BJ (cell line): ENCODE data around the gene KIF7. TPM values are rescaled to one million over a fixed set of nuclear protein-coding genes. Genes with fewer than 3 reads are reported as not detected.
A peak's percentile ranks its signal among the peaks of the same experiment; 100 is the strongest.

Experiments used
- CTCF ChIA-PET: fragments of 350-600 bp; formaldehyde crosslinking; extraction: SDS; loops from one replicate; lab custom pipeline; 2021; ENCODE audit warnings: antibody characterized with exemption, inconsistent platforms; lab: Yijun Ruan, JAX
- POLR2A ChIA-PET: fragments of 300-600 bp; sonication (Branson Sonifier 250); formaldehyde crosslinking; extraction: SDS; loops from one replicate; lab custom pipeline; 2021; ENCODE audit warnings: antibody characterized with exemption; lab: Charles Lee
- DNase-seq: peaks from one replicate; pipeline ENCODE4 v3.0.0-alpha.2; 2011; ENCODE audit warnings: low read depth
- H3K27me3 ChIP-seq: 2 replicates; pipeline ENCODE4 v1.6.0; 2011; ENCODE audit warnings: low read length; ENCODE audit not compliant: control insufficient read depth, insufficient read depth
- H3K36me3 ChIP-seq: 2 replicates; pipeline ENCODE4 v1.5.1; 2011; ENCODE audit warnings: low read length; ENCODE audit not compliant: control insufficient read depth, insufficient read depth
- H3K4me3 ChIP-seq: 2 replicates; pipeline ENCODE4 v1.5.1; 2011; ENCODE audit warnings: low read depth, mild to moderate bottlenecking, control low read depth, low read length
- CTCF ChIP-seq: IDR thresholded peaks from 2 replicates; pipeline ENCODE4 v1.5.1; 2011; ENCODE audit warnings: low read depth, mild to moderate bottlenecking, control low read depth, inconsistent platforms, low read length, moderate library complexity; ENCODE audit not compliant: insufficient read depth
- polyA plus RNA-seq: library from polyadenylated mRNA; depleted of rRNA; stranded (reverse); fragments of >200 nt; gene quantifications from 2 replicates; pipeline ENCODE4 v1.2.3, GENCODE V29; 2011

Gene KIF7
- polyA plus RNA-seq, 1 experiment: 7.5 TPM

- no peak for DNase-seq
- H3K4me3 ChIP-seq: no peak overlapping the region
- ChIA-PET CTCF (interaction anchor here (3.0 kb wide), 1 partner anchor 13 kb away, joined by 12 read pairs; no protein-coding TSS in a partner anchor), POLR2A (no interaction called here)
- H3K36me3 ChIP-seq: no peaks in the 10 kb centered on the region
- no peaks in the 10 kb centered on the region for H3K27me3 ChIP-seq
- TF ChIP-seq CTCF: no peak
Measured at GRCh38 chr15:89659295-89659694, 4.0 kb upstream of the KIF7 start.

- Histone ChIP-seq H3K27me3 (no peaks in the 10 kb centered on the region), H3K36me3 (no peaks in the 10 kb centered on the region), H3K4me3 (no peak overlapping the region)
- TF ChIP-seq CTCF: no peak
- ChIA-PET CTCF (interaction anchor here (1.2 to 3.0 kb wide), 3 partner anchors 8 to 16 kb away, joined by 3 to 12 read pairs (median 5); no protein-coding TSS in a partner anchor), POLR2A (no interaction called here)
- no peak for DNase-seq
Measured at GRCh38 chr15:89657686-89658200, 2.5 kb upstream of the KIF7 start.

GRCh38 chr15:89656116-89656815, 999 bp upstream of the KIF7 start:
- TF ChIP-seq CTCF: no peak
- ChIA-PET CTCF (interaction anchor here (1.6 kb wide), 1 partner anchor 9 kb away, joined by 3 read pairs; no protein-coding TSS in a partner anchor), POLR2A (no interaction called here)
- no peak overlapping the region for H3K4me3 ChIP-seq
- H3K36me3 ChIP-seq: peaks cover 4% of the 10 kb centered on the region
- H3K27me3 ChIP-seq: no peaks in the 10 kb centered on the region
- DNase-seq: no peak

GRCh38 chr15:89654301-89654761, 936 bp downstream of the KIF7 start:
- ChIA-PET CTCF (interaction anchor here (0.8 to 1.2 kb wide), 3 partner anchors 12 to 138 kb away, joined by 3 to 4 read pairs (median 3); partner anchors contain the start of gene MESP1), POLR2A (no interaction called here)
- no peak for DNase-seq
- no peak for TF ChIP-seq CTCF
- peaks cover 4% of the 10 kb centered on the region for H3K36me3 ChIP-seq
- H3K4me3 ChIP-seq: peak overlapping the region; percentile 61
- no peaks in the 10 kb centered on the region for H3K27me3 ChIP-seq

GRCh38 chr15:89653578-89653977, 1.7 kb downstream of the KIF7 start:
- CTCF ChIA-PET: no interaction called here
- Histone ChIP-seq H3K4me3 (no peak overlapping the region), H3K27me3 (no peaks in the 10 kb centered on the region), H3K36me3 (peaks cover 4% of the 10 kb centered on the region)
- POLR2A ChIA-PET: no interaction called here
- DNase-seq: no peak
- TF ChIP-seq CTCF: no peak
